CD4-positive, CD25-positive, alpha-beta regulatory T cell (primary cell): Measurements from ENCODE around the gene NAALADL2. TPM values are rescaled to one million over a fixed set of nuclear protein-coding genes. Genes with fewer than 3 reads are reported as not detected.

Source experiments
- ATAC-seq, 2 donors: fragments of 150-1000 bp; cut with Tn5 transposase; one replicate each; pipeline ENCODE4 v1.10.0; 2021; ENCODE audit warnings: low read depth in 2 of 2, moderate number of reproducible peaks in 2 of 2, moderate library complexity in 1 of 2
- DNase-seq, 3 donors: peaks; one replicate each; pipeline versions ENCODE4 v3.0.0 to v3.0.0-alpha.2; 2012 to 2022; ENCODE audit warnings: mixed read lengths in 1 of 3
- H3K27ac ChIP-seq: one replicate; pipeline ENCODE4 v1.7.0; 2013; ENCODE audit warnings: mild to moderate bottlenecking, low read length; ENCODE audit not compliant: insufficient read depth, poor library complexity, severe bottlenecking
- H3K27me3 ChIP-seq: one replicate; pipeline ENCODE4 v1.7.0; 2013; ENCODE audit warnings: low read length; ENCODE audit not compliant: control insufficient read depth, insufficient read depth
- H3K36me3 ChIP-seq: one replicate; pipeline ENCODE4 v1.7.0; 2013; ENCODE audit warnings: mild to moderate bottlenecking, low read length, moderate library complexity; ENCODE audit not compliant: control insufficient read depth, insufficient read depth
- H3K4me1 ChIP-seq: 2 replicates; pipeline ENCODE4 v1.7.0; 2013; ENCODE audit warnings: mild to moderate bottlenecking, low read length; ENCODE audit not compliant: insufficient read depth, control insufficient read depth, poor library complexity, severe bottlenecking
- H3K4me3 ChIP-seq: one replicate; pipeline ENCODE4 v1.7.0; 2013; ENCODE audit warnings: low read depth, mild to moderate bottlenecking, low read length, moderate library complexity
- H3K9me3 ChIP-seq, 2 experiments: 1 replicate in 1 of 2; 2 replicates in 1 of 2; pipeline ENCODE4 v1.7.0; 2013; ENCODE audit warnings: low read length in 2 of 2, mild to moderate bottlenecking in 1 of 2, moderate library complexity in 1 of 2; ENCODE audit not compliant: control insufficient read depth in 2 of 2
- H3K27ac Mint-ChIP-seq, 3 donors: one replicate each; pipeline ENCODE4 v1.8.0; 2020 to 2022; ENCODE audit warnings: mild to moderate bottlenecking in 3 of 3, mixed read lengths in 3 of 3, moderate library complexity in 2 of 3
- H3K27me3 Mint-ChIP-seq: one replicate; pipeline ENCODE4 v1.8.0; 2022; ENCODE audit warnings: mild to moderate bottlenecking, mixed read lengths
- H3K36me3 Mint-ChIP-seq: one replicate; pipeline ENCODE4 v1.8.0; 2020; ENCODE audit warnings: mixed read lengths
- H3K4me1 Mint-ChIP-seq, 4 donors: one replicate each; pipeline ENCODE4 v1.8.0; 2020 to 2022; ENCODE audit warnings: mixed read lengths in 4 of 4, mild to moderate bottlenecking in 1 of 4
- H3K4me3 Mint-ChIP-seq, 4 donors: one replicate each; pipeline ENCODE4 v1.8.0; 2020 to 2022; ENCODE audit warnings: mild to moderate bottlenecking in 4 of 4, mixed read lengths in 4 of 4, moderate library complexity in 3 of 4
- H3K9me3 Mint-ChIP-seq, 7 donors: one replicate each; pipeline ENCODE4 v1.8.0; 2020 to 2022; ENCODE audit warnings: mixed read lengths in 7 of 7, mild to moderate bottlenecking in 3 of 7, moderate library complexity in 2 of 7
- polyA plus RNA-seq, 4 donors: library from polyadenylated mRNA; unstranded; fragments of 300-500 nt; fragmentation: Illumina TruSeq; gene quantifications; one replicate each; pipeline ENCODE4 v1.2.3, GENCODE V29; 2021
- total RNA-seq: library from RNA; stranded (reverse); gene quantifications from one replicate; pipeline ENCODE4 v1.2.3, GENCODE V29; 2022

NAALADL2 gene
- total and polyA plus RNA-seq, 5 donors from 2014 or later, result not detected

GRCh38 chr3:175378348-175378747 is 519.2 kb downstream of the NAALADL2 start:
- Histone ChIP-seq H3K4me3 (no peak overlapping the region), H3K27me3 (no peaks in the 10 kb centered on the region), H3K36me3 (no peaks in the 10 kb centered on the region), H3K4me1 (no peaks in the 10 kb centered on the region), H3K9me3 (peaks cover 0 to 2% of the 10 kb centered on the region in 2 experiments), H3K27ac (no peak overlapping the region)
- no peak overlapping the region for H3K27ac Mint-ChIP-seq
- DNase-seq, result no peak
- H3K36me3 Mint-ChIP-seq, result no peaks in the 10 kb centered on the region
- ATAC-seq, result no peak
- no peaks in the 10 kb centered on the region for H3K27me3 Mint-ChIP-seq
- no peak overlapping the region for H3K4me3 Mint-ChIP-seq
- H3K4me1 Mint-ChIP-seq, result no peaks in the 10 kb centered on the region
- peaks cover under 1 to 8% (median 5%) of the 10 kb centered on the region in 7 donors for H3K9me3 Mint-ChIP-seq

GRCh38 chr3:175381685-175382084 is 522.6 kb downstream of the NAALADL2 start:
- no peak overlapping the region for H3K4me3 Mint-ChIP-seq
- H3K27me3 Mint-ChIP-seq, result no peaks in the 10 kb centered on the region
- no peaks in the 10 kb centered on the region for H3K36me3 ChIP-seq
- H3K4me1 ChIP-seq, result no peaks in the 10 kb centered on the region
- no peak overlapping the region for H3K4me3 ChIP-seq
- no peaks in the 10 kb centered on the region for H3K36me3 Mint-ChIP-seq
- DNase-seq (no peak), ATAC-seq (no peak)
- H3K27me3 ChIP-seq, result no peaks in the 10 kb centered on the region
- H3K9me3 Mint-ChIP-seq, result peaks cover 4 to 7% (median 6%) of the 10 kb centered on the region in 7 donors
- no peaks in the 10 kb centered on the region for H3K4me1 Mint-ChIP-seq
- no peak overlapping the region for H3K27ac ChIP-seq
- no peak overlapping the region for H3K27ac Mint-ChIP-seq
- peaks cover 2 to 4% of the 10 kb centered on the region in 2 experiments for H3K9me3 ChIP-seq

GRCh38 chr3:175383371-175383770 is 524.2 kb downstream of the NAALADL2 start:
- Histone ChIP-seq H3K27ac (no peak overlapping the region), H3K36me3 (no peaks in the 10 kb centered on the region), H3K4me3 (no peak overlapping the region), H3K4me1 (no peaks in the 10 kb centered on the region), H3K9me3 (peaks cover under 1 to 4% of the 10 kb centered on the region in 2 experiments), H3K27me3 (no peaks in the 10 kb centered on the region)
- H3K4me1 Mint-ChIP-seq, result no peaks in the 10 kb centered on the region
- H3K36me3 Mint-ChIP-seq, result no peaks in the 10 kb centered on the region
- no peak overlapping the region for H3K27ac Mint-ChIP-seq
- no peak overlapping the region for H3K4me3 Mint-ChIP-seq
- H3K27me3 Mint-ChIP-seq, result no peaks in the 10 kb centered on the region
- DNase-seq, result no peak
- ATAC-seq, result no peak
- H3K9me3 Mint-ChIP-seq, result peaks cover 3 to 9% (median 4%) of the 10 kb centered on the region in 7 donors

- H3K4me1 Mint-ChIP-seq, result no peaks in the 10 kb centered on the region
- no peak overlapping the region for H3K27ac Mint-ChIP-seq
- DNase-seq, result no peak
- no peak overlapping the region for H3K27ac ChIP-seq
- no peaks in the 10 kb centered on the region for H3K4me1 ChIP-seq
- H3K36me3 Mint-ChIP-seq, result no peaks in the 10 kb centered on the region
- ATAC-seq, result no peak
- peaks cover 0 to 9% (median 4%) of the 10 kb centered on the region in 7 donors for H3K9me3 Mint-ChIP-seq
- H3K4me3 Mint-ChIP-seq, result no peak overlapping the region
- H3K4me3 ChIP-seq, result no peak overlapping the region
- no peaks in the 10 kb centered on the region for H3K36me3 ChIP-seq
- H3K27me3 Mint-ChIP-seq, result no peaks in the 10 kb centered on the region
- H3K27me3 ChIP-seq, result no peaks in the 10 kb centered on the region
- H3K9me3 ChIP-seq, result peaks cover 0 to 4% of the 10 kb centered on the region in 2 experiments
Observed at GRCh38 chr3:175383813-175384212, 524.7 kb downstream of the NAALADL2 start.

- Mint-ChIP-seq H3K4me3 (no peak overlapping the region), H3K4me1 (no peaks in the 10 kb centered on the region), H3K27ac (no peak overlapping the region), H3K36me3 (no peaks in the 10 kb centered on the region), H3K27me3 (no peaks in the 10 kb centered on the region), H3K9me3 (peaks cover 0 to 8% (median 3%) of the 10 kb centered on the region in 7 donors)
- DNase-seq (no peak), ATAC-seq (no peak)
- H3K27ac ChIP-seq, result no peak overlapping the region
- no peak overlapping the region for H3K4me3 ChIP-seq
- no peaks in the 10 kb centered on the region for H3K27me3 ChIP-seq
- no peaks in the 10 kb centered on the region for H3K36me3 ChIP-seq
- H3K4me1 ChIP-seq, result no peaks in the 10 kb centered on the region
- peaks cover 0 to 4% of the 10 kb centered on the region in 2 experiments for H3K9me3 ChIP-seq
Observed at GRCh38 chr3:175384569-175384968, 525.4 kb downstream of the NAALADL2 start.

DNA sequence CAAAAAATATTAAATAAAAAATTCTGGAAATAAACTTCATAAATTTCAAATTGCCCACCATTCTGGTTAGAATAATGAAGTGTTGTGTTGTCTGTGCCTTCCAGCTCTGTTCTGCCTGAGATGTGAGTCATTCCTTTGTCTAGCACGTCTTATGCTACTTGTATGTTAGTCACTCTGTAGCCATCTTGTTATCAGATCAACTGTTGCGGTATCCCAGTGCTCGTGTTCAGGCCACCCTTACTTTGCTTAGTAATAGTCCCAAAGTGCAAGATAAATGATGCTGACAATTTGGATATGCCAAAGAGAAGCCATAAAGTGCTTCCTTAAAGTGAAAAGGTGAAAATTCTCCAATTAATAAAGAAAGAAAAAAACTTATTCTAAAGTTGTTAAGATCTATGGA is 527.5 kb downstream of the NAALADL2 start:
- ATAC-seq, result no peak
- Mint-ChIP-seq H3K27ac (no peak overlapping the region), H3K9me3 (peaks cover 1 to 9% (median 4%) of the 10 kb centered on the region in 7 donors), H3K4me3 (no peak overlapping the region), H3K4me1 (no peaks in the 10 kb centered on the region), H3K27me3 (no peaks in the 10 kb centered on the region), H3K36me3 (no peaks in the 10 kb centered on the region)
- Histone ChIP-seq H3K27ac (no peak overlapping the region), H3K9me3 (peaks cover 0 to 4% of the 10 kb centered on the region in 2 experiments), H3K36me3 (no peaks in the 10 kb centered on the region), H3K27me3 (no peaks in the 10 kb centered on the region), H3K4me1 (no peaks in the 10 kb centered on the region), H3K4me3 (no peak overlapping the region)
- no peak for DNase-seq

DNA sequence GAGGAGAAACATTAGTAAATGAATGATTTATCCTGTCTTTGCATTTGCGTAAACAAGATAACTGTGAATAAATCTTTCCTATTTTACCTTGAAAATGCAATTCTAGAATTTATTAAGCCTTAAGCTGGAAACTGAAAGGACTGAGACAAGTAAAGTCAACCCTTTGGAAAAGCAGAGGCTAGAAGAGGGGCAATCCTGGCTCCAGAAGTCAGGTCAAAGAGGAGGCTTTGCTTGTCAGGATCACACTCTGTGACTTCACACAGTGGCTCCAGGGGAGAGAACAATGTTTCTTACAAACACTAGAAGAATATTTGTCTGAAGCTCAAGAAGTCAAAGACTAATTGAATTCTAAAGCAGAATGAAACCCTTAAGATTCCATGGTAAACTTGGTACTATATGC is 530.4 kb downstream of the NAALADL2 start:
- H3K27ac ChIP-seq, result no peak overlapping the region
- no peaks in the 10 kb centered on the region for H3K27me3 ChIP-seq
- no peak overlapping the region for H3K27ac Mint-ChIP-seq
- H3K9me3 Mint-ChIP-seq, result peaks cover 1 to 13% (median 5%) of the 10 kb centered on the region in 7 donors
- H3K4me3 ChIP-seq, result no peak overlapping the region
- H3K4me1 ChIP-seq, result no peaks in the 10 kb centered on the region
- peaks cover 0 to 4% of the 10 kb centered on the region in 2 experiments for H3K9me3 ChIP-seq
- no peaks in the 10 kb centered on the region for H3K36me3 Mint-ChIP-seq
- no peaks in the 10 kb centered on the region for H3K36me3 ChIP-seq
- ATAC-seq, result no peak
- H3K27me3 Mint-ChIP-seq, result no peaks in the 10 kb centered on the region
- DNase-seq, result no peak
- H3K4me3 Mint-ChIP-seq, result no peak overlapping the region
- no peaks in the 10 kb centered on the region for H3K4me1 Mint-ChIP-seq

DNA sequence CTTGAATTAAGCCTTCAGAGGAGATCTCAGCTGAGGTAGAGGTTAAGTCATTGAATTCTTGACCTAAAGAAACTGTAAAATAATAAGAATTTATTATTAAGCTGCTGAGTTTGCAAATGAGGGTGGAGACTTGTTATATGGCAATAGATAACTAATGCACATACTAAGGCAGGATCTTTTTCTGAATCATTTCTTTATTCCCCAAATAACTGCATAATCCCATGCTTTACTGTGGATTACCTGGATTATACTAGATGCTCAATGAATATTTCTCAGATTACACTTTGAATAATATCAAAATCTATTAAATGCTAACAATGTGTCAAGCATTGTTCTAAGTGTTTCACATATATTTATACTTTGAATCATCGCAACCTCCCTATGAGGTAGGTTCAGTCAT is 532.5 kb downstream of the NAALADL2 start:
- no peaks in the 10 kb centered on the region for H3K4me1 Mint-ChIP-seq
- H3K27ac Mint-ChIP-seq, result no peak overlapping the region
- no peak overlapping the region for H3K4me3 Mint-ChIP-seq
- Histone ChIP-seq H3K4me1 (no peaks in the 10 kb centered on the region), H3K27me3 (no peaks in the 10 kb centered on the region), H3K4me3 (no peak overlapping the region), H3K9me3 (peaks cover 0 to 3% of the 10 kb centered on the region in 2 experiments), H3K27ac (no peak overlapping the region), H3K36me3 (no peaks in the 10 kb centered on the region)
- peaks cover 0 to 13% (median 8%) of the 10 kb centered on the region in 7 donors for H3K9me3 Mint-ChIP-seq
- H3K27me3 Mint-ChIP-seq, result no peaks in the 10 kb centered on the region
- H3K36me3 Mint-ChIP-seq, result no peaks in the 10 kb centered on the region
- DNase-seq, result no peak
- ATAC-seq, result no peak
